Measurements from ENCODE around the gene TRIM26.
"Not testable (repeated sequence)": the region's sequence is repeated elsewhere in the genome, so short reads cannot be mapped to it uniquely, and the experiment has no call there.

TRIM26 gene

GRCh38 chr6:30154061-30154460, 59.1 kb downstream of the TRIM26 start:
- no peak for DNase-seq (ENCODE audit: low read depth in 2 of 2)

- no peak for DNase-seq (ENCODE audit: low read depth in 2 of 2)
These were observed 60.1 kb downstream of the TRIM26 start for GRCh38 chr6:30152910-30153610.

- no peak for DNase-seq (ENCODE audit: low read depth in 2 of 2)
These were observed 61.1 kb downstream of the TRIM26 start for GRCh38 chr6:30152016-30152673.

- no peak for DNase-seq (ENCODE audit: low read depth in 2 of 2)
These were observed 61.6 kb downstream of the TRIM26 start for GRCh38 chr6:30151580-30151979.

- no peak for DNase-seq (ENCODE audit: low read depth in 2 of 2)
These were observed 62.4 kb downstream of the TRIM26 start for GRCh38 chr6:30150671-30151395.

GRCh38 chr6:30149858-30150550, 63.2 kb downstream of the TRIM26 start:
- no peak for DNase-seq (ENCODE audit: low read depth in 2 of 2)

GRCh38 chr6:30149234-30149633, 64.0 kb downstream of the TRIM26 start:
- DNase-seq (ENCODE audit: low read depth in 2 of 2) = no peak

GRCh38 chr6:30147096-30147495, 66.1 kb downstream of the TRIM26 start:
- no peak for DNase-seq (ENCODE audit: low read depth in 2 of 2)

GRCh38 chr6:30145818-30146217, 67.4 kb downstream of the TRIM26 start:
- no peak for DNase-seq (ENCODE audit: low read depth in 2 of 2)

GRCh38 chr6:30144811-30145210, 68.4 kb downstream of the TRIM26 start:
- no peak for DNase-seq (ENCODE audit: low read depth in 2 of 2)

GRCh38 chr6:30143780-30144179, 69.4 kb downstream of the TRIM26 start:
- no peak for DNase-seq (ENCODE audit: low read depth in 2 of 2)

- no peak for DNase-seq (ENCODE audit: low read depth in 2 of 2)
These were observed 70.5 kb downstream of the TRIM26 start for GRCh38 chr6:30142665-30143064.

- DNase-seq (ENCODE audit: low read depth in 2 of 2) = not testable (repeated sequence)
These were observed 73.0 kb downstream of the TRIM26 start for GRCh38 chr6:30140240-30140639.

- DNase-seq (ENCODE audit: low read depth in 2 of 2) = no peak
These were observed 76.5 kb downstream of the TRIM26 start for GRCh38 chr6:30136570-30137286.

- DNase-seq (ENCODE audit: low read depth in 2 of 2) = no peak
These were observed 77.4 kb downstream of the TRIM26 start, which contains the start of gene TRIM40 for GRCh38 chr6:30135757-30136156. TRIM40 (plus strand) TSS chr6:30136140; CDS start chr6:30137037, 897 bp downstream.

- DNase-seq (ENCODE audit: low read depth in 2 of 2) = no peak
These were observed 78.1 kb downstream of the TRIM26 start for GRCh38 chr6:30135147-30135546.
